ENCODE measurements around the gene SRSF8.
"Not testable (repeated sequence)": the region's sequence is repeated elsewhere in the genome, so short reads cannot be mapped to it uniquely, and the experiment has no call there.

The SRSF8 gene

GRCh38 chr11:95095858-95096587, 29.3 kb downstream of the SRSF8 start:
- no peak for DNase-seq (ENCODE audit: low read depth)

- no peak for DNase-seq (ENCODE audit: low read depth)
Observed at GRCh38 chr11:95097209-95097608, 30.5 kb downstream of the SRSF8 start.

- no peak for DNase-seq (ENCODE audit: low read depth)
Observed at GRCh38 chr11:95098826-95099225, 32.1 kb downstream of the SRSF8 start.

- no peak for DNase-seq (ENCODE audit: low read depth)
Observed at GRCh38 chr11:95100191-95100648, 33.5 kb downstream of the SRSF8 start.

- DNase-seq (ENCODE audit: low read depth), result no peak
Observed at GRCh38 chr11:95100856-95101507, 34.3 kb downstream of the SRSF8 start.

- no peak for DNase-seq (ENCODE audit: low read depth)
Observed at GRCh38 chr11:95101935-95102334, 35.2 kb downstream of the SRSF8 start.

- DNase-seq (ENCODE audit: low read depth), result no peak
Observed at GRCh38 chr11:95102733-95103132, 36.0 kb downstream of the SRSF8 start.

- DNase-seq (ENCODE audit: low read depth), result no peak
Observed at GRCh38 chr11:95103701-95104100, 37.0 kb downstream of the SRSF8 start.

GRCh38 chr11:95104121-95104830, 37.6 kb downstream of the SRSF8 start:
- no peak for DNase-seq (ENCODE audit: low read depth)

GRCh38 chr11:95104856-95105255, 38.1 kb downstream of the SRSF8 start:
- no peak for DNase-seq (ENCODE audit: low read depth)

GRCh38 chr11:95108159-95108611, 41.5 kb downstream of the SRSF8 start:
- DNase-seq (ENCODE audit: low read depth), result no peak

- no peak for DNase-seq (ENCODE audit: low read depth)
Observed at GRCh38 chr11:95108671-95109551, 42.2 kb downstream of the SRSF8 start.

GRCh38 chr11:95111471-95111870, 44.8 kb downstream of the SRSF8 start:
- not testable (repeated sequence) for DNase-seq (ENCODE audit: low read depth)

- DNase-seq (ENCODE audit: low read depth), result no peak
Observed at GRCh38 chr11:95111923-95112540, 45.3 kb downstream of the SRSF8 start.

GRCh38 chr11:95115597-95115996, 48.9 kb downstream of the SRSF8 start:
- DNase-seq (ENCODE audit: low read depth), result no peak

GRCh38 chr11:95119361-95120060, 52.8 kb downstream of the SRSF8 start:
- no peak for DNase-seq (ENCODE audit: low read depth)
